HepG2 (cell line): ENCODE data around the gene SAMD8. TPM values are rescaled to one million over a fixed set of nuclear protein-coding genes. Genes with fewer than 3 reads are reported as not detected.

Experiments used
- ATRX ChIP-seq: sonication (generic); formaldehyde crosslinking; IDR thresholded peaks from 2 replicates; pipeline ENCODE4 v1.4.0; 2020; ENCODE audit warnings: missing genetic modification reagents, borderline replicate concordance
- CCDC6 ChIP-seq: sonication (generic); formaldehyde crosslinking; IDR thresholded peaks from 2 replicates; pipeline ENCODE4 v1.8.1; 2022; ENCODE audit warnings: mild to moderate bottlenecking, missing genetic modification reagents, moderate library complexity
- FLYWCH1 ChIP-seq: sonication (generic); formaldehyde crosslinking; IDR thresholded peaks from 2 replicates; pipeline ENCODE4 v1.8.1; 2023; ENCODE audit warnings: mild to moderate bottlenecking, missing genetic modification reagents
- GABPB1 ChIP-seq: IDR thresholded peaks from 2 replicates; pipeline ENCODE4 v1.6.1; 2016; ENCODE audit warnings: mild to moderate bottlenecking, missing genetic modification reagents, moderate library complexity, missing compliant biosample characterization
- GATAD1 ChIP-seq: IDR thresholded peaks from 2 replicates; pipeline ENCODE4 v1.6.1; 2016; ENCODE audit warnings: missing genetic modification reagents, missing compliant biosample characterization
- GTF2F1 ChIP-seq: fragments of 150-350 bp; IDR thresholded peaks from 2 replicates; pipeline ENCODE4 v1.6.1; 2014; ENCODE audit warnings: low read length
- HES4 ChIP-seq: sonication (generic); formaldehyde crosslinking; IDR thresholded peaks from 2 replicates; pipeline ENCODE4 v1.9.0; 2021; ENCODE audit warnings: mild to moderate bottlenecking, missing genetic modification reagents, borderline replicate concordance
- HIVEP1 ChIP-seq: sonication (generic); formaldehyde crosslinking; IDR thresholded peaks from 2 replicates; pipeline ENCODE4 v1.4.0; 2020; ENCODE audit warnings: mild to moderate bottlenecking, missing genetic modification reagents
- MTF1 ChIP-seq: sonication (generic); formaldehyde crosslinking; IDR thresholded peaks from 2 replicates; pipeline ENCODE4 v1.5.0; 2020; ENCODE audit warnings: missing genetic modification reagents
- NFIB ChIP-seq: sonication (generic); formaldehyde crosslinking; IDR thresholded peaks from 2 replicates; pipeline ENCODE4 v1.9.0; 2021; ENCODE audit warnings: missing genetic modification reagents, mild to moderate bottlenecking, borderline replicate concordance
- NR2F2 ChIP-seq: IDR thresholded peaks from 2 replicates; pipeline ENCODE4 v1.6.1; 2012; ENCODE audit warnings: low read depth, inconsistent platforms, borderline replicate concordance
- PHF21A ChIP-seq: sonication (generic); formaldehyde crosslinking; IDR thresholded peaks from 2 replicates; pipeline ENCODE4 v1.5.0; 2020; ENCODE audit warnings: mild to moderate bottlenecking, missing genetic modification reagents
- REPIN1 ChIP-seq: sonication (generic); formaldehyde crosslinking; IDR thresholded peaks from 2 replicates; pipeline ENCODE4 v1.8.0; 2022; ENCODE audit warnings: missing genetic modification reagents, low read depth, mild to moderate bottlenecking, borderline replicate concordance
- SP140L ChIP-seq: sonication (generic); formaldehyde crosslinking; IDR thresholded peaks from 2 replicates; pipeline ENCODE4 v1.4.0; 2020; ENCODE audit warnings: missing genetic modification reagents, borderline replicate concordance
- TBL1XR1 ChIP-seq: fragments of 150-350 bp; IDR thresholded peaks from 2 replicates; pipeline ENCODE4 v1.6.1; 2014; ENCODE audit warnings: borderline replicate concordance, low read length; ENCODE audit not compliant: partially characterized antibody
- TCF7 ChIP-seq: sonication (generic); IDR thresholded peaks from 2 replicates; pipeline ENCODE4 v1.6.1; 2016; ENCODE audit warnings: antibody characterized with exemption, low read depth
- TEAD3 ChIP-seq: optimal IDR thresholded peaks from 2 replicates; pipeline ENCODE3; 2016; ENCODE audit warnings: borderline replicate concordance
- THYN1 ChIP-seq: sonication (generic); formaldehyde crosslinking; IDR thresholded peaks from 2 replicates; pipeline ENCODE4 v1.8.1; 2023; ENCODE audit warnings: low read depth, mild to moderate bottlenecking, moderate library complexity, missing genetic modification reagents, borderline replicate concordance
- ZBTB33 ChIP-seq: sonication (generic); formaldehyde crosslinking; IDR thresholded peaks from 2 replicates; pipeline ENCODE4 v1.4.0; 2020; ENCODE audit warnings: missing genetic modification reagents
- ZIK1 ChIP-seq: sonication (generic); formaldehyde crosslinking; IDR thresholded peaks from 2 replicates; pipeline ENCODE4 v1.5.0; 2020; ENCODE audit warnings: mild to moderate bottlenecking, low read depth, missing genetic modification reagents, borderline replicate concordance
- ZNF121 ChIP-seq: sonication (generic); formaldehyde crosslinking; IDR thresholded peaks from 2 replicates; pipeline ENCODE4 v1.5.0; 2020; ENCODE audit warnings: mild to moderate bottlenecking, missing genetic modification reagents
- ZNF205 ChIP-seq: IDR thresholded peaks from 2 replicates; pipeline ENCODE4 v1.6.1; 2018; ENCODE audit warnings: missing biosample characterization, missing genetic modification reagents
- ZNF282 ChIP-seq: fragments of 450-650 bp; IDR thresholded peaks from 2 replicates; pipeline ENCODE4 v1.6.1; 2018; ENCODE audit not compliant: partially characterized antibody
- ZNF431 ChIP-seq: sonication (generic); formaldehyde crosslinking; IDR thresholded peaks from 2 replicates; pipeline ENCODE4 v1.9.0; 2022; ENCODE audit warnings: missing genetic modification reagents, low read depth, mild to moderate bottlenecking, borderline replicate concordance
- ZNF501 ChIP-seq: sonication (generic); formaldehyde crosslinking; IDR thresholded peaks from 2 replicates; pipeline ENCODE4 v1.5.1; 2020; ENCODE audit warnings: mild to moderate bottlenecking, moderate library complexity, missing genetic modification reagents
- ZZZ3 ChIP-seq: sonication (generic); formaldehyde crosslinking; IDR thresholded peaks from 2 replicates; pipeline ENCODE4 v1.4.0; 2020; ENCODE audit warnings: missing genetic modification reagents, mild to moderate bottlenecking, borderline replicate concordance
- polyA plus RNA-seq, 8 experiments: library from polyadenylated mRNA; depleted of rRNA in 3 of 8; stranded (reverse) in 7 of 8; unstranded in 1 of 8; fragments of >200 nt; fragmentation: Illumina TruSeq in 4 of 8; extraction: Trizol in 4 of 8; gene quantifications; 2 replicates each; pipeline versions ENCODE4 v1.2.1 to v1.2.3, GENCODE V29; 2011 to 2016; ENCODE audit warnings: low read depth in 4 of 8, missing spikeins in 1 of 8, mixed read lengths in 1 of 8; ENCODE audit not compliant: insufficient read depth in 1 of 8
- total RNA-seq, 5 experiments: library from RNA; depleted of rRNA; stranded (reverse); fragments of >200 nt; fragmentation: Illumina TruSeq; extraction: Trizol; gene quantifications; 2 replicates each; pipeline ENCODE4 v1.2.3, GENCODE V29; 2016; ENCODE audit warnings: low read depth in 1 of 5
- TF ChIP-seq, protein P1 (sequence below): sonication (generic); formaldehyde crosslinking; IDR thresholded peaks from 2 replicates; pipeline ENCODE4 v1.9.0; 2022; ENCODE audit warnings: missing genetic modification reagents, mild to moderate bottlenecking, borderline replicate concordance
- TF ChIP-seq, protein P2 (sequence below): sonication (generic); formaldehyde crosslinking; IDR thresholded peaks from 2 replicates; pipeline ENCODE4 v1.8.1; 2023; ENCODE audit warnings: mild to moderate bottlenecking, missing genetic modification reagents

Gene SAMD8
- total and polyA plus RNA-seq, 2 of the 13 experiments (the other 11 are each of a cell fraction or from before 2014, with no cell fraction given) = 10.4 to 13.2 TPM

DNA sequence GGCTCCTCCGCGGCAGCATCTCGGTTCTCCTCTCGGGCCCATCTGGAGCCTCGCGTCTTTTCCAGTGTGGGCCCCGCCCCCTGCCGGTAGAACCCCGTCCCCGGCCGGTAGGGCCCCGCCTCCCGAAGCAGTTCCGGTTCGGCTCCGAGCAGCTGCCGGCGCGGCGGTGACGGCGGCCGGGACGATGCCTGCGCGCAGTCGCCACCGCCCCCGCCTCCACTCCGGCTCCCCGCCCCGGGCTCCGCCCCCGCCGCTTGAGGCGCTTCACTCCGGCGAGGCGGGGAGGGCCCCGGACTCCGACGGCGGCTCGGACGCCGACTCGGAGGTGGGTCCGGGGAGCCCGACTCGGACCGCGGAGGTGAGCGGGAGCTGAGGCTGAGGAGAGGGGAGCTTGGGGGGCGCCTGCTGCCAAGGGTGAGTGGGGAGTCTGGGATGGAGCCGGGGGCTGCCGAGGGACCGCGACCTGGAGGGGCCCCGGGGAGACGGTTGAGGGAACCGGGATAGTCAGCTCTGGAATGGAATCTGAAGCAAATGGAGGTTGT is at the start of gene SAMD8 (continued):
- TF ChIP-seq TCF7 (no peak), SP140L (CRISPR knock-in tag) (no peak), ZBTB33 (CRISPR knock-in tag) (no peak), CCDC6 (CRISPR knock-in tag) (no peak; the same call in 1 of the 2 replicates), REPIN1 (CRISPR knock-in tag) (peak; percentile 53; the same call in 1 of the 2 replicates), ATRX (no peak), ZNF501 (CRISPR knock-in tag) (peak; percentile 30; the same call in 1 of the 2 replicates), GTF2F1 (no peak), TEAD3 (CRISPR knock-in tag) (no peak), THYN1 (CRISPR knock-in tag) (0 out of 2 replicates have a peak, but pooled peaks have one; percentile 54), ZNF282 (no peak), ZNF121 (CRISPR knock-in tag) (no peak), TBL1XR1 (no peak), ZIK1 (CRISPR knock-in tag) (no peak), NR2F2 (no peak), GABPB1 (peak; percentile 91), MTF1 (no peak), NFIB (no peak), ZNF205 (no peak), HES4 (CRISPR knock-in tag) (no peak), ZNF431 (no peak), ZZZ3 (no peak; the same call in 1 of the 2 replicates), GATAD1 (no peak), FLYWCH1 (CRISPR knock-in tag) (no peak), PHF21A (no peak; the same call in 1 of the 2 replicates), HIVEP1 (CRISPR knock-in tag) (no peak)
- TF ChIP-seq, protein P1, sequence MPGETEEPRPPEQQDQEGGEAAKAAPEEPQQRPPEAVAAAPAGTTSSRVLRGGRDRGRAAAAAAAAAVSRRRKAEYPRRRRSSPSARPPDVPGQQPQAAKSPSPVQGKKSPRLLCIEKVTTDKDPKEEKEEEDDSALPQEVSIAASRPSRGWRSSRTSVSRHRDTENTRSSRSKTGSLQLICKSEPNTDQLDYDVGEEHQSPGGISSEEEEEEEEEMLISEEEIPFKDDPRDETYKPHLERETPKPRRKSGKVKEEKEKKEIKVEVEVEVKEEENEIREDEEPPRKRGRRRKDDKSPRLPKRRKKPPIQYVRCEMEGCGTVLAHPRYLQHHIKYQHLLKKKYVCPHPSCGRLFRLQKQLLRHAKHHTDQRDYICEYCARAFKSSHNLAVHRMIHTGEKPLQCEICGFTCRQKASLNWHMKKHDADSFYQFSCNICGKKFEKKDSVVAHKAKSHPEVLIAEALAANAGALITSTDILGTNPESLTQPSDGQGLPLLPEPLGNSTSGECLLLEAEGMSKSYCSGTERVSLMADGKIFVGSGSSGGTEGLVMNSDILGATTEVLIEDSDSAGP (CRISPR knock-in tag) = no peak; the same call in 1 of the 2 replicates
- TF ChIP-seq, protein P2, sequence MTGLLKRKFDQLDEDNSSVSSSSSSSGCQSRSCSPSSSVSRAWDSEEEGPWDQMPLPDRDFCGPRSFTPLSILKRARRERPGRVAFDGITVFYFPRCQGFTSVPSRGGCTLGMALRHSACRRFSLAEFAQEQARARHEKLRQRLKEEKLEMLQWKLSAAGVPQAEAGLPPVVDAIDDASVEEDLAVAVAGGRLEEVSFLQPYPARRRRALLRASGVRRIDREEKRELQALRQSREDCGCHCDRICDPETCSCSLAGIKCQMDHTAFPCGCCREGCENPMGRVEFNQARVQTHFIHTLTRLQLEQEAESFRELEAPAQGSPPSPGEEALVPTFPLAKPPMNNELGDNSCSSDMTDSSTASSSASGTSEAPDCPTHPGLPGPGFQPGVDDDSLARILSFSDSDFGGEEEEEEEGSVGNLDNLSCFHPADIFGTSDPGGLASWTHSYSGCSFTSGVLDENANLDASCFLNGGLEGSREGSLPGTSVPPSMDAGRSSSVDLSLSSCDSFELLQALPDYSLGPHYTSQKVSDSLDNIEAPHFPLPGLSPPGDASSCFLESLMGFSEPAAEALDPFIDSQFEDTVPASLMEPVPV (CRISPR knock-in tag) = peak; percentile 90
